ENCODE measurements around the gene COMMD7.

COMMD7 gene

GRCh38 chr20:32674362-32674789 is 68.9 kb downstream of the COMMD7 start:
- peak; percentile 41 to 67 for DNase-seq

- DNase-seq = peak; percentile 72 to 76
Measured at GRCh38 chr20:32672982-32673851, 70.0 kb downstream of the COMMD7 start.

GRCh38 chr20:32672394-32672981 is 70.8 kb downstream of the COMMD7 start:
- peak; percentile 92 to 97 for DNase-seq

- DNase-seq = no peak
Measured at GRCh38 chr20:32670773-32671455, 72.4 kb downstream of the COMMD7 start.

GRCh38 chr20:32667027-32667426 is 76.2 kb downstream of the COMMD7 start:
- DNase-seq = no peak

GRCh38 chr20:32664678-32665159 is 78.5 kb downstream of the COMMD7 start:
- DNase-seq = no peak

GRCh38 chr20:32664012-32664677 is 79.1 kb downstream of the COMMD7 start:
- DNase-seq = no peak

GRCh38 chr20:32663335-32664011 is 79.8 kb downstream of the COMMD7 start:
- DNase-seq = no peak

GRCh38 chr20:32661820-32662528 is 81.3 kb downstream of the COMMD7 start:
- DNase-seq = no peak

- no peak for DNase-seq
Measured at GRCh38 chr20:32660661-32661060, 82.6 kb downstream of the COMMD7 start.

- DNase-seq = no peak
Measured at GRCh38 chr20:32656827-32657226, 86.4 kb downstream of the COMMD7 start.

GRCh38 chr20:32655903-32656512 is 87.3 kb downstream of the COMMD7 start:
- DNase-seq = no peak

- peak; percentile 88 to 90 for DNase-seq
Measured at GRCh38 chr20:32652739-32653526, 90.3 kb downstream of the COMMD7 start.

All from Kasumi-1 (cell line).